Measurements from ENCODE around the gene OPN1LW.
"Not testable (repeated sequence)": the region's sequence is repeated elsewhere in the genome, so short reads cannot be mapped to it uniquely, and the experiment has no call there.

DNA sequence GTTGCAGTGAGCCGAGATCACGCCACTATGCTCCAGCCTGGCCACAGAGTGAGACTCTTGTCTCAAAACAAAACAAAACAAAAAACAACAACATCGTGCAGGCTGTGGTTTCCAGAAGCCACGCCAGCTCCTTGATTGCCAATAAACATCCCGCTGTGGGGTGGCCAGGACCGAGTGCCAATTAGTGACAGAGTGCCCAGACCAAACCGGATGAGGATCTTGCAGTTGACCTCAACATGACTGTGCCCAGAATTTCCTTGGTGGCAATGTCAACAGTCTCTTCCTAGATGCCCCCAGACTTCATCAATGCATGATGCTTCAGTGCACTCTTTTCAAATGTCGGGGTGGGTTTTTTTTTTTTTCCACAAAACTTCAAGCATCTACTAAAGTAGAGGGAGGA is 39.8 kb downstream of the OPN1LW start:
- not testable (repeated sequence) for TF ChIP-seq POLR2AphosphoS5, CTCF, POLR2A (IDR thresholded peaks at IDR 0.05)

Data from suprapubic skin (tissue), 4 donors.